WERI-Rb-1 (cell line): ENCODE measurements around the gene HIP1.

Experiments used
- DNase-seq: peaks from one replicate; pipeline ENCODE4 v3.0.0-alpha.2; 2020
- H3K27ac ChIP-seq: fragments of 250-450 bp; sonication (Bioruptor Pico); 2 replicates; pipeline ENCODE4 v1.5.1; 2020; ENCODE audit warnings: mild to moderate bottlenecking, moderate library complexity
- H3K27me3 ChIP-seq: fragments of 250-450 bp; sonication (Bioruptor Pico); 2 replicates; pipeline ENCODE4 v1.5.1; 2021; ENCODE audit warnings: mild to moderate bottlenecking, low read depth, moderate library complexity; ENCODE audit not compliant: insufficient read depth, severe bottlenecking
- H3K36me3 ChIP-seq: fragments of 250-450 bp; sonication (Bioruptor Pico); 2 replicates; pipeline ENCODE4 v1.5.1; 2020; ENCODE audit warnings: mild to moderate bottlenecking, moderate library complexity
- H3K4me3 ChIP-seq: 2 replicates; pipeline ENCODE4 v1.5.1; 2011; ENCODE audit warnings: low read depth, mild to moderate bottlenecking, control low read depth, low read length
- H3K9me3 ChIP-seq: fragments of 250-450 bp; sonication (Bioruptor Pico); 2 replicates; pipeline ENCODE4 v1.5.1; 2021; ENCODE audit warnings: mild to moderate bottlenecking, moderate library complexity; ENCODE audit not compliant: severe bottlenecking
- TF ChIP-seq, protein P1 (sequence below): IDR thresholded peaks from 2 replicates; pipeline ENCODE4 v1.5.1; 2011; ENCODE audit warnings: low read depth, mild to moderate bottlenecking, control low read depth, inconsistent platforms, low read length

HIP1 gene

DNA sequence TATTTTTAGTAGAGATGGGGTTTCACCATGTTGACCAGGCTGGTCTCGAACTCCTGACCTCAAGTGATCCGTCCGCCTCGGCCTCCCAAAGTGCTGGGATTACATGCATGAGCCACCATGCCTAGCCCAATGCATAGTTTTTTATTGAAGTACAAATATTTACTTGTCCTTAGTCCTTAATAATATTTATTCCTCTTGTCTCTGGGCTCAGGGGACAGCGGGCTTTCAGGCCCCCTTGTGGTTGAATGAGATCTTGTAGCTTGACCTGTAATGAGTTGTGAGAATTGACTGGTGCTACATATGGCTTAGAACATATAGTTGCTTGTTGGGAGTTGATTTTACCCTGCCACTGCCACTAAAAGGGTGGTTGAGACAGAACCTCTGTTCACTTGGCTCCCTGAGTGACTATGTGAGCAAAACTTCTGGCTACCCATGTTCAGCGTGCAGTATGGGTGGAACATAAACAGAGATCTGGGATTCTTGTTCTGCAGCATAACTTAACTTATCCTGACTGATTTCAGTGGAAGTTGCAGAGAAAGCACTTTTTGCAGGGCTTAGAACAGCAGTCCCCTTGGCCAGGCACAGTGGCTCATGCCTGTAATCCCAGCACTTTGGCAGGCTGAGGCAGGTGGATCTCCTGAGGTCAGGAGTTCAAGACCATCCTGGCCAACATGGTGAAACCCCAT, 18.4 kb upstream of the HIP1 start:
- no peak overlapping the region for H3K27ac ChIP-seq
- H3K27me3 ChIP-seq, result no peaks in the 10 kb centered on the region
- no peaks in the 10 kb centered on the region for H3K9me3 ChIP-seq
- TF ChIP-seq, protein P1, sequence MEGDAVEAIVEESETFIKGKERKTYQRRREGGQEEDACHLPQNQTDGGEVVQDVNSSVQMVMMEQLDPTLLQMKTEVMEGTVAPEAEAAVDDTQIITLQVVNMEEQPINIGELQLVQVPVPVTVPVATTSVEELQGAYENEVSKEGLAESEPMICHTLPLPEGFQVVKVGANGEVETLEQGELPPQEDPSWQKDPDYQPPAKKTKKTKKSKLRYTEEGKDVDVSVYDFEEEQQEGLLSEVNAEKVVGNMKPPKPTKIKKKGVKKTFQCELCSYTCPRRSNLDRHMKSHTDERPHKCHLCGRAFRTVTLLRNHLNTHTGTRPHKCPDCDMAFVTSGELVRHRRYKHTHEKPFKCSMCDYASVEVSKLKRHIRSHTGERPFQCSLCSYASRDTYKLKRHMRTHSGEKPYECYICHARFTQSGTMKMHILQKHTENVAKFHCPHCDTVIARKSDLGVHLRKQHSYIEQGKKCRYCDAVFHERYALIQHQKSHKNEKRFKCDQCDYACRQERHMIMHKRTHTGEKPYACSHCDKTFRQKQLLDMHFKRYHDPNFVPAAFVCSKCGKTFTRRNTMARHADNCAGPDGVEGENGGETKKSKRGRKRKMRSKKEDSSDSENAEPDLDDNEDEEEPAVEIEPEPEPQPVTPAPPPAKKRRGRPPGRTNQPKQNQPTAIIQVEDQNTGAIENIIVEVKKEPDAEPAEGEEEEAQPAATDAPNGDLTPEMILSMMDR, result peak; percentile 50
- H3K36me3 ChIP-seq, result no peaks in the 10 kb centered on the region
- DNase-seq, result peak; percentile 35
- no peak overlapping the region for H3K4me3 ChIP-seq

DNA sequence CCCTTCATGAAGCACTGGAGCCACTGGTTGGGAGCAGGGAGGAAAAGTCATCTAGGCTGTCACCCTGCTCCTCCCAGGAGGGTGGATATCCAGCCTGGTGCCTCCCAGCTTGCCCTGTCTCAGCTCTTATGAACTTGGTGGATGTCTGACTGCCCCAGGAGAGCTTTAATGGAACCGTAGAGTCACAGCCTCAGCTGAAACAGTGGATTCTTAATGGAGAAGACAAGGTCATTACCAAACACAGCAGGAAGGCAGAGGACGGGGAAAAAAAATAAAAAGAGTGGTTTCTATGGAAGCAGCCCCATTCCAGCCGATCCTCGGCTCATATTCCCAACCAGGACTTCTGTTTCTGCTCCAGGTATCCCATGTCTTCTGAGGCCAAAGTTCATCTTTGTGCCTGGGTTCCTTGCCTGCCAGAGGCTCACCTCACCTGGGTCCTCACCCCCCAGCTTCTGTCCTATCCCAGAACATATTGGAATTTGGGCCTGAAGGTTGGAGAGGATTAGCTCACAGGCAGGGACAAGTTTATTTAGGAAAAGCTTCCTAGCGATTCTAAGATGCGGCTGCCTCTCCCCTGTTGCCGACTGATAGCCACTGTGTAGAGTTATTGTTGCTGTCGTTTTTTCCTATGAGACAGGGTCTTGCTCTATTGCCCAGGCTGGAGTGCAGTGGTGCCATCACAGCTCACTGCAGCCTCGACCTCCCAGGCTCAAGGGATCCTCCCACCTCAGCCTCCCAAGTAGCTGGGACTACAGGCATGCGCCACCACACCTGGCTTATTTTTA, 17.7 kb upstream of the HIP1 start:
- Histone ChIP-seq H3K4me3 (no peak overlapping the region), H3K36me3 (no peaks in the 10 kb centered on the region), H3K27ac (no peak overlapping the region), H3K9me3 (no peaks in the 10 kb centered on the region), H3K27me3 (no peaks in the 10 kb centered on the region)
- TF ChIP-seq, protein P1, result no peak
- no peak for DNase-seq

DNA sequence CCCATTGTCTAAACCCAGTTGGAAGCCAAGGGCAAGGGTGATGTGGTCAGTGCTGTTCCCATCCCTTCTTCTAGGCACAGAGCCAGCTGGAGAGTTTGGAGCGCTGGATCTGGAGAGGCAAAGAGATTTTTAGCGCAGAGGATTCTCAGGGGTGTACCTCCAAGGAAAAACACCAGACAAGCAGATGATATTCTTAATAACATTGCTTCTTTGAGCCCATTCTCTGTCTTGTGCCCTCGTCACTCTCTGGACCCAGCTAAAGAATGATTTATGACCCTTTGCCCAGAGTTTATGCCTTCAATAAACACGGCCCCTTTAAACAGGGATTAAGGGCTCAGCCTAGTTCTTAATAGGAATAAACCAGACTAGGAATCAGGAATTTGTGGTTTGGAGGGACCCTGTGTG, 4.7 kb upstream of the HIP1 start:
- H3K9me3 ChIP-seq, result no peaks in the 10 kb centered on the region
- no peak overlapping the region for H3K4me3 ChIP-seq
- H3K27ac ChIP-seq, result no peak overlapping the region
- DNase-seq, result peak; percentile 40
- TF ChIP-seq, protein P1, result no peak
- H3K36me3 ChIP-seq, result no peaks in the 10 kb centered on the region
- H3K27me3 ChIP-seq, result no peaks in the 10 kb centered on the region

DNA sequence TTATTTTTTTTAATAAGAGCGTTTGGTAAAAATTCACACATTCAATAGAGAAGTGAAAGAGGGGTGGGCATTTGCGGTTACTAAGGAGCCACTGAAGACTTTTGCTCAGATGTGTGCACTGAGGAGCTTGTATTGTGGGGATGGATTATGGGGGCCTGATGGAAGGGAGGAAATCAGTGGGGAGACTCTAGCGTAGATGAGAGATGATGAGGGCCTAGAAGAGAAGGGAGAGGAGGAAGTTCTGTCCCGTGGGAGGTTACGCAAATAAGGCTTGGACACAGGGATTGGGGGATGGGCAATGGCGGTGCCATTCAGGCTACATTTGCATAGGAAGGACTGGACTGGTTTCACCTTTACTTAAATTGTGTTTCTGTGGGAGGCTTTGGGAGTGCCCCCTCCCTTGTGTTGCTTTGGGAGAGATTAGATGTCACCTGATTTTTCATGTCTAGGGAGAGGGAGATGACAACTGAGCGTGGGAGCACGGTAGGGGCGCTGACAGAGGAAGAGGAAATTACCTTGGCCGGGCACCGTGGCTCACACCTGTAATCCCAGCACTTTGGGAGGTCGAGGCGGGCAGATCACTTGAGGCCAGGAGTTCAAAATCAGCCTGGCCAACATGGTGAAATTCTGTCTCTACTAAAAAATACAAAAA, 2.2 kb upstream of the HIP1 start:
- Histone ChIP-seq H3K4me3 (no peak overlapping the region), H3K27me3 (no peaks in the 10 kb centered on the region), H3K27ac (no peak overlapping the region), H3K36me3 (no peaks in the 10 kb centered on the region), H3K9me3 (no peaks in the 10 kb centered on the region)
- no peak for DNase-seq
- TF ChIP-seq, protein P1, result no peak

DNA sequence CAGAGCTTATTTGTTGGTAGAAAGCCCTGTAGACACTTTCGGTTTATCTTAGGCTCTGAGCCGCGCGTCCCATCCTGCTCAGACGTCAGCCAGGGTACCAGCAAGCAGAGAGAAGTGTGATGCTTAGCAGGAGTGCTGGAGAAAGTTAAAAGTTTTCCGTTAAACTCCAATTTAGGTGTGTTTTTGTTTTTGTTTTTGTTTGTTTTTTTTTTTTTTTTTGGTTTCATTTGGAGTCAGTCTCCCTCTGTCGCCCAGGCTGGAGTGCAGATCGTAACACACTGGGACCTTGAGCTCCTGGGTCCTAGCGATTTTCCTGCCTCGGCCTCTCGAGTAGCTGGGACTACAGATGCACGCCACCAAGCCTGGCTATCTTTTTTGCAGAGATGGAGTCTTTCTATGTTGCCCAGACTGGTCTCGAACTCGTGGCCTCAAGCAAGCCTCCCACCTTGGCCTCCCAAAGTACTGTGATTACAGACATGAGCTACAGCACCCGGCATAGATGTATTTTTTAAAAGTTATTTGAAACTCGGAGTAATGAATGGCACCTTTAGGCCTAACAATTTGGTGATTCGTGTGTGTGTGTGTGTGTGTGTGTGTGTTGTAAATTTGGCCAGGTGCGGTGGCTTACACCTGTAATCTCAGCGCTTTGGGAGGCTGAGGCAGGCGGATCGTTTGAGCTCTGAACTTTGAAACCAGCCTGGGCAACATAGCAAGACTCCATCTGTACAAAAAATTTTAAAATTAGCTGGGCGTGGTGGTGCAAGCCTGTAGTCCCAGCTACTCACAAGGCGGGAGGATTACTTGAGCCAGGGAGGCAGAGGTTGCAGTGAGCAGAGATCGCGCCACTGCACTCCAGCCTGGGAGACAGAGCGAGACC, 1.3 kb upstream of the HIP1 start:
- TF ChIP-seq, protein P1, result no peak
- DNase-seq, result no peak
- peak overlapping the region; percentile 76 for H3K27ac ChIP-seq
- no peaks in the 10 kb centered on the region for H3K9me3 ChIP-seq
- no peaks in the 10 kb centered on the region for H3K36me3 ChIP-seq
- H3K27me3 ChIP-seq, result no peaks in the 10 kb centered on the region
- peak overlapping the region; percentile 66 for H3K4me3 ChIP-seq
